Astrocyte of the spinal cord (primary cell): ENCODE measurements around the gene TMPRSS2.

Experiments used
- DNase-seq: peaks from one replicate; pipeline ENCODE4 v3.0.0; 2011; ENCODE audit warnings: low read depth, low spot score
- H3K4me3 ChIP-seq: 2 replicates; pipeline ENCODE4 v1.5.1; 2011; ENCODE audit warnings: low read depth, mild to moderate bottlenecking, low read length, moderate library complexity
- in situ Hi-C: cut with HindIII; loops from 2 replicates; pipeline ENCODE4 v1.10.0; 2017; ENCODE audit warnings: low sequenced_read_pairs
- TF ChIP-seq, protein P1 (sequence below): IDR thresholded peaks from 2 replicates; pipeline ENCODE4 v1.5.1; 2012; ENCODE audit warnings: low read depth, mild to moderate bottlenecking, low read length, inconsistent platforms

The TMPRSS2 gene

DNA sequence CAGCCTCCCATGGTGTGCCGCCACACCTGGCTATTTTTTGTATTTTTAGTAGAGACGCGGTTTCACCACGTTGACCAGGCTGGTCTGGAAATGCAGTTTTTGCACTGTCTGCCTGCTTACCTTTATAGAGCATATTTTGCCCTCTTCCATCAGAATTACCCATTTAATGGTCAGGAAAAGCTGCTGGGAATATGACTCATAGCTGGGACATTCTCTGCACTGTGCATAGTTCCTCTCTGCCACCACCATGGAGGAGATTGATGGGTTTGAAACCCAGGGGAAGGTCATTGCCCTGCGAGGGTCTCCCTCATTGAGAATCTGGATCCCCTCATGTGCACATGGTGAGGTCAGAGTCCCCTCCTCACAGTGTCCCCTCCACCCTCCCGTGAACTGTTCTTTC lies 49.8 kb downstream of the TMPRSS2 start:
- H3K4me3 ChIP-seq: no peak overlapping the region
- in situ Hi-C loops: no loop called here
- TF ChIP-seq, protein P1, sequence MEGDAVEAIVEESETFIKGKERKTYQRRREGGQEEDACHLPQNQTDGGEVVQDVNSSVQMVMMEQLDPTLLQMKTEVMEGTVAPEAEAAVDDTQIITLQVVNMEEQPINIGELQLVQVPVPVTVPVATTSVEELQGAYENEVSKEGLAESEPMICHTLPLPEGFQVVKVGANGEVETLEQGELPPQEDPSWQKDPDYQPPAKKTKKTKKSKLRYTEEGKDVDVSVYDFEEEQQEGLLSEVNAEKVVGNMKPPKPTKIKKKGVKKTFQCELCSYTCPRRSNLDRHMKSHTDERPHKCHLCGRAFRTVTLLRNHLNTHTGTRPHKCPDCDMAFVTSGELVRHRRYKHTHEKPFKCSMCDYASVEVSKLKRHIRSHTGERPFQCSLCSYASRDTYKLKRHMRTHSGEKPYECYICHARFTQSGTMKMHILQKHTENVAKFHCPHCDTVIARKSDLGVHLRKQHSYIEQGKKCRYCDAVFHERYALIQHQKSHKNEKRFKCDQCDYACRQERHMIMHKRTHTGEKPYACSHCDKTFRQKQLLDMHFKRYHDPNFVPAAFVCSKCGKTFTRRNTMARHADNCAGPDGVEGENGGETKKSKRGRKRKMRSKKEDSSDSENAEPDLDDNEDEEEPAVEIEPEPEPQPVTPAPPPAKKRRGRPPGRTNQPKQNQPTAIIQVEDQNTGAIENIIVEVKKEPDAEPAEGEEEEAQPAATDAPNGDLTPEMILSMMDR: no peak
- DNase-seq: no peak

DNA sequence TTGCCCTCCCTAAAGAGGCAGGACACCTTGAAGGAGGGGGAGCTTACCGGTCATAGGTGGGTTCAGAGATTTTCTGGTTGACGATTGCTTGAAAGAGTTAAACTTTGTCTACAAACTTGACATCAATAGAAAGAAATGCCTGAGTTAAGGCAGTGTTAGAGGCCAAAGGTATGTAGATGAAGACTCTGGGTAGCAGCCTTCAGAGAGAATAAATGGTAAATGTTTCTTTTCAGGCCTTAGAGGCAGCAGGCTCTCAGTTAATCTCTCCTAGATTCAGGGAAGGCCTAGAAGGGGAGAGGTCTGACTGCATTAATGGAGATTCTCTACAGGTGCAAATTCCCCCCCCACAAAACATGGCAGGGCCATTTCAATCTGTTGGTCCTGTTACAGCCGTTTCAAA lies 54.2 kb downstream of the TMPRSS2 start:
- TF ChIP-seq, protein P1: no peak
- DNase-seq: no peak
- H3K4me3 ChIP-seq: no peak overlapping the region
- in situ Hi-C loops: no loop called here

DNA sequence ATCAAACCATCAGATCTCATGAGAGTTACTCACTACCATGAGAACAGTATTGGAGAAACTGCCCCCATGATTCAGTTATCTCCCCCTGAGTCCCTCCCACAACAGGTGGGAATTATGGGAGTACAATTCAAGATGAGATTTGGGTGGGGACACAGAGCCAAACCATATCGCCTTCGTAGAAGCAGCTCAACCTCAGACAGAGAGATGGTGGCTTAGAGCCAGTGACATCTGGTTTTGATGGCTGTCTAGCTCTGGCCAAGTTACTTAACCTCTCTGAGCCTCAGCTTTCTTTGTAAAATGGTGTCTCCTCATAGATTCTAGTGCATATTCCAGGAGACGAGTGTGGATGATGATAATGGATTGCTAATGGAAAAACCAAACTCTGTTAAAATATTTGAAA lies 54.8 kb downstream of the TMPRSS2 start:
- TF ChIP-seq, protein P1: no peak
- in situ Hi-C loops: no loop called here
- no peak overlapping the region for H3K4me3 ChIP-seq
- no peak for DNase-seq

DNA sequence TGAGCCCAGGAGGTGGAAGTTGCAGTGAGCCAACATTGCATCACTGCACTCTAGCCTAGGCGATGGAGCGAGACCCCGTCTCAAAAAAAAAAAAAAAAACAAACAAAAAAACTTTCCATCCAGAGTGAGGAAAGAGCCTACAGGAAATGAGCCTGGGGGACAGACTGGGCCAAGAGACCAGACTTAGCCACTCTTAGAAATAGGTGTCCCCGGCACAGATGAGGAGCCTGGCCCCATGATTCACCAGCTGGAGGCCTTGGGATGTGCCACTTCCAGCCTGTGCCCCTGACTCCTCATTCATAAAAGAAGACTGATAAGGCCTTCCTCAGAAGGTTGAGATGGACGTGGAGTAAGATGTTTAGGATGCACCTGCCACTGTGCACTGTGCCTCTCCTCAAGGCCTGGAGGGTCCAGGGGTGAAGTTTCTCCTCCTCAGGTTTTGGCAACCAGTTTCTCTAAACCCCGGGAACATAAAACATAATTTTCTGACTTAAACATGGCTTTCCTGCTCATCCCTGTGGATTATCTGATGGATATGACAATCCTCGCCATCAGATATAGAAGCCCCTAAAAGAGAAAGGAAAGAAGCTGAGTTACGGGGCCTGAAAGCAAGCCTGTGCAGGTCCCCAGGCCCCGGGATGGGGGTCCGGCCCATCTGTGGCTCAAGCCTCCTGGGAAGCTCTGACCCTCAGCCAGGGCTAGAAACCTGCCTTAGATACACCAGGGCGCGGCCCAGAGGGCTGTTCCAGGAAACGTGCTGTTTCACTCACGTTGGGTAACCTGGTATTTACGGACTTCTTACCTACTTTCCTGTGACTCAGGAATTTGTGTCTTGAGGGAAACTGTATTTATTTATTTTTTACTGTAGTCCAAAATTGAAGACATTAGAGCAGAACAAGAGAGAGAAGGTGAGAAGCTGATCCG lies 55.9 kb downstream of the TMPRSS2 start:
- DNase-seq: no peak
- no peak overlapping the region for H3K4me3 ChIP-seq
- in situ Hi-C loops: no loop called here
- TF ChIP-seq, protein P1: no peak

DNA sequence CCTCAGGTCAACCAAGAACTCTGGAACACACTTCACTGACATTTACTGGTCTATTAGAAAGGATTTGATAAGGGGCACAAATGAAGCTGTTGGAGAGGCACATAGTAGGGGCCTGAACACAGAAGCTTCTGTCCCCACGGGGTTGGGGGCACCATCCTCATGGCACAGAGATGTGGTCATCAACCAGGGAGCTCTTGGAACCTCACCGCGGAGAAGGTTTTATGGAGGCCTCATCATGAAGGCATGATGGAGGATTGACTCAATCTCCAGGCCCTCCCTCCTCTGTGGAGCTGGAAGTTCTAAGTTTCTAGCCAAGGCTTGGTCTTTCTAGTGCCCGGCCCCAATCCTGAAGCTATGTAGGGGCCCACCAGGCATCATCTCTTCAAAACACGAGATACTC lies 58.3 kb downstream of the TMPRSS2 start:
- no peak overlapping the region for H3K4me3 ChIP-seq
- in situ Hi-C loops: no loop called here
- TF ChIP-seq, protein P1: no peak
- no peak for DNase-seq

DNA sequence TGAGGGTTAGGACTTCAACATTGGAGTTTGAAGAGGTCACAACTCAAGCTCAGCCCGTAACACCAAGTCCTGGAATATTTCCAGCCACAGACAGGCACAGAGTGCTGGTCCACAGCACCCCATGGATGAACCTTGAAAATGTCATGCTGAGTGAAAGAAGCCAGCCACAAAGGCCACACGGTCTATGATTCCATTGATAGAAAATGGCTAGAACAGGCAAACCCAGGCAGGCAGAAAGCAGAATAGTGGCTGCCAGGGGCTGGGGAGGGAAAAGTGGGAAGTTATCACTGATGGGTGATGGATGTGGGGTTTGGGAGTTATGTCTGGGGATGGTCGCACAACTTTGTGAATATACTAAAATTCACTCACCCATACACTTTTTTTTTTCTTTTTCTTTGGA lies 60.6 kb downstream of the TMPRSS2 start:
- no peak for DNase-seq
- TF ChIP-seq, protein P1: no peak
- in situ Hi-C loops: no loop called here
- no peak overlapping the region for H3K4me3 ChIP-seq
